HL-60/S4 (cell line): ENCODE measurements around the gene INTS6.

Source experiments
- in situ Hi-C: fragments of 300-500 bp; cut with MboI; formaldehyde crosslinking; loops from 2 replicates; pipeline ENCODE4 v1.14.3; 2022; ENCODE audit warnings: low sequenced_read_pairs

INTS6 gene

GRCh38 chr13:51355217-51355616 is 97.6 kb downstream of the INTS6 start:
- in situ Hi-C loops = no loop called here

GRCh38 chr13:51349016-51349415 is 103.8 kb downstream of the INTS6 start:
- in situ Hi-C loops = no loop called here

GRCh38 chr13:51348069-51348967 is 104.5 kb downstream of the INTS6 start:
- in situ Hi-C loops = no loop called here

- in situ Hi-C loops = no loop called here
Observed at GRCh38 chr13:51347099-51347498, 105.7 kb downstream of the INTS6 start.

GRCh38 chr13:51346397-51346796 is 106.4 kb downstream of the INTS6 start:
- in situ Hi-C loops = no loop called here

- in situ Hi-C loops = no loop called here
Observed at GRCh38 chr13:51343475-51343874, 109.4 kb downstream of the INTS6 start.

GRCh38 chr13:51342706-51343105 is 110.1 kb downstream of the INTS6 start:
- in situ Hi-C loops = no loop called here

GRCh38 chr13:51341791-51342190 is 111.0 kb downstream of the INTS6 start:
- in situ Hi-C loops = no loop called here

- in situ Hi-C loops = no loop called here
Observed at GRCh38 chr13:51341232-51341631, 111.6 kb downstream of the INTS6 start.

GRCh38 chr13:51339952-51340732 is 112.7 kb downstream of the INTS6 start:
- in situ Hi-C loops = no loop called here

- in situ Hi-C loops = no loop called here
Observed at GRCh38 chr13:51339354-51339753, 113.5 kb downstream of the INTS6 start, which contains the start of gene SERPINE3. Gene SERPINE3, plus strand, starts transcription at chr13:51339691. Its CDS starts 1,401 bp downstream, at chr13:51341092.

- in situ Hi-C loops = no loop called here
Observed at GRCh38 chr13:51336746-51337145, 116.1 kb downstream of the INTS6 start.

GRCh38 chr13:51333826-51334225 is 119.0 kb downstream of the INTS6 start:
- in situ Hi-C loops = no loop called here

GRCh38 chr13:51333421-51333820 is 119.4 kb downstream of the INTS6 start:
- in situ Hi-C loops = no loop called here

GRCh38 chr13:51332566-51333361 is 120.1 kb downstream of the INTS6 start:
- in situ Hi-C loops = no loop called here

- in situ Hi-C loops = no loop called here
Observed at GRCh38 chr13:51331354-51331861, 121.4 kb downstream of the INTS6 start.

- in situ Hi-C loops = no loop called here
Observed at GRCh38 chr13:51330791-51331190, 122.0 kb downstream of the INTS6 start.

- in situ Hi-C loops = no loop called here
Observed at GRCh38 chr13:51329606-51330005, 123.2 kb downstream of the INTS6 start.

- in situ Hi-C loops = no loop called here
Observed at GRCh38 chr13:51328488-51328887, 124.3 kb downstream of the INTS6 start.

- in situ Hi-C loops = no loop called here
Observed at GRCh38 chr13:51327961-51328360, 124.9 kb downstream of the INTS6 start.

GRCh38 chr13:51326777-51327176 is 126.1 kb downstream of the INTS6 start:
- in situ Hi-C loops = no loop called here
